ENCODE data around the gene GPR137B. TPM values are rescaled to one million over a fixed set of nuclear protein-coding genes. Genes with fewer than 3 reads are reported as not detected.

The GPR137B gene
- total RNA-seq, 1 experiment from 2014 or later, result 11.4 TPM

GRCh38 chr1:236149696-236150228 lies 7.4 kb downstream of the GPR137B start:
- no peak overlapping the region for H3K27ac ChIP-seq (ENCODE audit: low read depth, low read length)
- no peaks in the 10 kb centered on the region for H3K9me2 ChIP-seq (ENCODE audit: insufficient read depth)
- BruUV-seq (replicated peaks), result no TSS peak
- ATAC-seq (no peak), DNase-seq (ENCODE audit: low read depth, low spot score) (no peak)
- H3K9ac ChIP-seq (ENCODE audit: low read length), result no peak overlapping the region
- POLR2A ChIA-PET, result no interaction called here
- H3K79me2 ChIP-seq (ENCODE audit: insufficient read depth, low read length), result no peaks in the 10 kb centered on the region
- H2AFZ ChIP-seq (ENCODE audit: low read depth, low read length, poor library complexity, severe bottlenecking), result no peak overlapping the region
- H3K4me2 ChIP-seq (ENCODE audit: low read length), result no peak overlapping the region
- no peaks in the 10 kb centered on the region for H3K9me3 ChIP-seq (ENCODE audit: control insufficient read depth in 1 of 2, insufficient read depth in 1 of 2, low read depth in 1 of 2, low read length in 2 of 2)
- H3K4me3 ChIP-seq (replicated peaks in 1 of 2; ENCODE audit: low read depth in 1 of 2, low read length in 2 of 2), result no peak overlapping the region
- H3K27me3 ChIP-seq (ENCODE audit: insufficient read depth, low read length), result no peaks in the 10 kb centered on the region
- no peaks in the 10 kb centered on the region for H4K20me1 ChIP-seq (ENCODE audit: insufficient read depth)
- RAD21 ChIA-PET (ENCODE audit: low non-redundant PET in 1 of 2, low total read pairs in 2 of 2, uncharacterized antibody in 2 of 2, unreplicated experiment in 2 of 2), result no interaction called here
- CTCF ChIA-PET, result no interaction called here
- no peaks in the 10 kb centered on the region for H3K36me3 ChIP-seq (ENCODE audit: control insufficient read depth in 1 of 2, insufficient read depth in 2 of 2, low read length in 2 of 2)
- H3K4me1 ChIP-seq (ENCODE audit: control insufficient read depth in 1 of 2, insufficient read depth in 2 of 2, low read length in 2 of 2), result no peaks in the 10 kb centered on the region
- no peak for TF ChIP-seq CTCF (IDR thresholded peaks at IDR 0.05 in 2 of 3, conservative IDR thresholded peaks at IDR 0.05 in 1 of 3; ENCODE audit: borderline replicate concordance in 1 of 3, insufficient read depth in 1 of 3, low read depth in 2 of 3, low read length in 2 of 3)
- no peak for TF ChIP-seq ZBTB33 (IDR thresholded peaks at IDR 0.05; ENCODE audit: extremely low read depth, insufficient replicate concordance, low read length)
- no peak for TF ChIP-seq RAD21 (IDR thresholded peaks at IDR 0.05; ENCODE audit: low read depth)
- TF ChIP-seq JUND (IDR thresholded peaks at IDR 0.05), result no peak
- no peak for TF ChIP-seq YY1 (IDR thresholded peaks at IDR 0.05; ENCODE audit: extremely low read depth, insufficient replicate concordance, low read depth, low read length)
- no peak for TF ChIP-seq FOSL1 (IDR thresholded peaks at IDR 0.05; ENCODE audit: low read depth)
- no peak for TF ChIP-seq TCF7L2 (IDR thresholded peaks at IDR 0.05; ENCODE audit: borderline replicate concordance, extremely low read depth, insufficient read depth, insufficient read length)
- TF ChIP-seq ATF3 (IDR thresholded peaks at IDR 0.05), result no peak
- no peak for TF ChIP-seq EZH2phosphoT487 (IDR thresholded peaks at IDR 0.05; ENCODE audit: borderline replicate concordance)
- no peak for TF ChIP-seq REST (IDR thresholded peaks at IDR 0.05; ENCODE audit: low read depth)
- TF ChIP-seq SP1 (IDR thresholded peaks at IDR 0.05; ENCODE audit: low read depth), result no peak
- no peak for TF ChIP-seq CEBPB (IDR thresholded peaks at IDR 0.05; ENCODE audit: low read depth)
- TF ChIP-seq ZFX (IDR thresholded peaks at IDR 0.05), result no peak
- no peak for TF ChIP-seq EGR1 (IDR thresholded peaks at IDR 0.05; ENCODE audit: low read depth)
- TF ChIP-seq MAX (IDR thresholded peaks at IDR 0.05), result no peak
- TF ChIP-seq ZNF274 (IDR thresholded peaks at IDR 0.05; ENCODE audit: low read depth, low read length), result no peak
- TF ChIP-seq CBX3 (IDR thresholded peaks at IDR 0.05; ENCODE audit: low read depth), result no peak
- no peak for TF ChIP-seq SRF (IDR thresholded peaks at IDR 0.05; ENCODE audit: low read depth)
- TF ChIP-seq POLR2AphosphoS5 (IDR thresholded peaks at IDR 0.05; ENCODE audit: low read depth, low read length), result no peak
- TF ChIP-seq POLR2A (IDR thresholded peaks at IDR 0.05; ENCODE audit: borderline replicate concordance, extremely low read depth, insufficient read depth, insufficient read length), result no peak
- intact Hi-C loops (cut with micrococcal nuclease), result loop anchor here (10.0 kb wide), 1 partner anchor 135 kb away; the partner anchor contains the start of gene ERO1B

All from HCT116 (cell line).